UCSD-AML1 (cell line): ENCODE measurements around the gene MICAL2.
A peak's percentile ranks its signal among the peaks of the same experiment; 100 is the strongest.

ENCODE experiments used
- DNase-seq: peaks from one replicate; lab custom pipeline; 2025; ENCODE audit not compliant: unreplicated experiment; lab: John Stamatoyannopoulos, UW

Gene MICAL2

DNA sequence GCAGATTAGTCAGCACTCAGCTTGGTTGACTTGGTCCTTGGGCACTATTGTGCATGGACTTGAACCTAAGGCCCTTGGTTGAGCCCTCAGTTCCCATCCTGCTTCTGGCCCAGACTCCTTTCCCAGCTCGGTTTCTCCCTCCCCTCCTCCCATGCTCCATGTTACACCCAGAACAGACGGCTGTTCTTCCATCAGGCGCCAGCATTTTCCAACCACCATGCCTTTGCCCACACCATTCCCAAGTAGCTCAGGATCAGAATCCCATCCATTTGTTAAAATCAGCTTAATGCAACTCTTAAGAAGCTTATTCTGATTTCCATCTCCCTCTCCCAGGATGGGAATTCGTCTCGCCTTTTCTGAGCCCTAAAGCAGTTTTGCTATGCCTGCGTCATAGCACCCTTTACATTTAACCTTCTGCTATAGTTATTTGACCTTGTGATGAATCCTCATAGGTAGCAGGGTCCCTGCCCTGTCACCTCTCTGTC is 110.7 kb downstream of the MICAL2 start:
- DNase-seq = no peak

DNA sequence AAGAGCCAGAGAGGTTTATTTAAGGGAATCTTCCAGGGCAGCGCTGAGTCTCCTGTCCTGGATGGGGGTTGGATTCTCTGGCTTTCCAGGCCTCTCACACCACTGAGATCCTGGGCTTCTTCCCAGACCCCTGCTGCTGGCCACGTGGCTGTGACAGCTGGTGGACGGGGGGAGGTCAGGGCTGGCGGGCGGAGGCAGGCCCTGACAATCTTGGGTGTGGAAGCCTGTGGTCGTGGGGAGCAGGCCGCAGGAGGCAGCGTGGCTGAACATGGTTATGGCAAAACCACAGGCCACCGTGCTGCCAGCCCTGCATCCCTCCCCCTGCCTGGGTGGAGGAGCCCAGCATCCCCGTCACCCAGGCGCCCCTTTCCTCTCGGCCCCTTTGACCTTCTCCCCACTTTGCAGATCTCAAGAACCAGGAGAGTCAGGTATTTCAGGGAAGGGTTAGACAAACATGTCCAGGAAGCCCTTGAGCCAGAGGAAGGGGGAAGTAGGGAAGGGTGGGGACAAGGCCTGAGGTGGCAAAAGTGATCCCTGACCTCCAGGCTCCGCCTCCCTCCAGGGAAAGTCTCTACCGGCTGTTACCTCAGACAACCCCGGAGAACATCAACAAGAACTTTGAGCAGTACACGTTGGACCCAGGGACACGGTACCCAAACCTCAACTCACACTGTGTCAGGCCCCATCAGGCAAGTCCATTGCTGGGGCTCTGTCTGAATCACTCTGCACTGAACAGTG is 111.8 kb downstream of the MICAL2 start:
- DNase-seq = peak; percentile 43

DNA sequence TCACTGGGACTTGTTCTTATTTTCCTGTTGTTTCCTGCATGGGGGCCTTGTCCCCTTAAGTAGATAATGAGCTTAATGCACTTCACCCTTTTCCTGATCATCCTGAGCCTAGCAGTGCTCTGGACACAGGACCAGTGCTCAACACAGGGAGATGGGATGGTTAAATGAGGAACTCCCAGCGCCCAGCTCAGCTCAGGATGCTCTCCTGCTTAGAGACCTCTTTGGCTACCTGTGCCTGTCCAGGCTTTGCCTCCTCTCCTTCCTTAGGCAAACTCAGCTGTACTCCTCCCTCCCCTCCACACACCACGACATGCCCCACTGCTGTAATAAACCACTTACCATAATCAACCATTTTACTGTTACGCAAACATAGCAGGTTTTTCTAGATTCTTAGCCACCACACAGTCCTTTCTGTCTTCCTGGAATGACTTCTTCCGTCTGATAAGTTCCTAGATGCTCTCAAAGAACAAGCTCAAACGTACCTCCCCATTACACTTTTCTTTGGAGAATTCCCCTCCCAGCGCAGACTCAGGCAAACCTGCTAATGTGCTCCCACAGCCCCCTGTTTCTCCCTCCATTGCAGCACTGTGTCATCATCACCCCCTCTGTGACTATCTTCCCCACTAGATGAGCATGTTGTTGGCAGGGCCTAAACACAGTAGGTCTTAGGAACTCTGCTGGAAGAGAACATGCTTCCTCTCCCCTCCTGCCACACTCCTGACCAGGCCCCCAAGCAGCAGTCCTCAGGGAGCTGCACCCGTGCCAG is 113.6 kb downstream of the MICAL2 start:
- peak; percentile 30 for DNase-seq

DNA sequence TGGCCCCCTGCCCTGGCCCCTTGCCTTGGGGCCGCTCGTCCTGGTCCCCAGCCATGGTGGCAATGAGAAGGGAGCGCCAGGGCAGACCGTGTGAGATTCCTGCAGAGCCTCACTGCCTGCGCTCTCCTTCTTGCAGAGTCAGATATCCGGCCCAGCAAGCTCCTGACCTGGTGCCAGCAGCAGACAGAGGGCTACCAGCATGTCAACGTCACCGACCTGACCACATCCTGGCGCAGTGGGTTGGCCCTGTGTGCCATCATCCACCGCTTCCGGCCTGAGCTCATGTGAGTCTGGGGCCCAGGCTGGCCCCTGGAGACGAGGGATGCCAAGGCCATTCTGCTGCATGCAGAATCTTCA is 114.1 kb downstream of the MICAL2 start:
- DNase-seq = peak; percentile 95

DNA sequence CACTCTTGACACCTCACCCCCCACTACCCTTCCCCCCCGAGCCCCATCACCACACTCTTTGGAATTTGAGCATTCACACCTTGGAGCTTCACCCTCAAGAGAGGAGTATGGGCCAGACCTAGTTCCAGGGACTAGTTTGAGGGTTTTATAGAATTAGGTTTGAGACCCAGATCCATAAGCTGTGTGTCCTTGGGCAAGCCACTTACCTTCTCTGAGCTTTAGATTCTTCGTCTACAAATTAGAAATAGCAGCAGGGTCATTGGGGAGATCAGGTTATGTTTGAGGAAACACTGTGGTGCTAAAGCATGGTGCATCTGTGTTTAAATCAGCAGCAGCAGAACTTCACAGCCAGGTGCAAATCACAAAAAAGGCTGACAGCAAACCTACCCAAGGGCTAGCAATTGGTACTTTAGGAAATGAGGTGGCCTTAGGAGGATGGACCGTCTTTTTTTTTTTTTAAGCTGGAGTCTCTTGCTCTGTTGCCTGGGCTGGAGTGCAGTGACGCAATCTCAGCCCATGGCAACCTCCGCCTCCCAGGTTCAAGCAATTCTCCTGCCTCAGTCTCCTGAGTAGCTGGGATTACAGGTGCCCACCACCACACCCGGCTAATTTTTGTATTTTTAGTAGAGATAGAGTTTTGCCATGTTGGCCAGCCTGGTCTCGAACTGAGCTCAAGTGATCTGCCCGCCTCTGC is 114.8 kb downstream of the MICAL2 start:
- DNase-seq = no peak

DNA sequence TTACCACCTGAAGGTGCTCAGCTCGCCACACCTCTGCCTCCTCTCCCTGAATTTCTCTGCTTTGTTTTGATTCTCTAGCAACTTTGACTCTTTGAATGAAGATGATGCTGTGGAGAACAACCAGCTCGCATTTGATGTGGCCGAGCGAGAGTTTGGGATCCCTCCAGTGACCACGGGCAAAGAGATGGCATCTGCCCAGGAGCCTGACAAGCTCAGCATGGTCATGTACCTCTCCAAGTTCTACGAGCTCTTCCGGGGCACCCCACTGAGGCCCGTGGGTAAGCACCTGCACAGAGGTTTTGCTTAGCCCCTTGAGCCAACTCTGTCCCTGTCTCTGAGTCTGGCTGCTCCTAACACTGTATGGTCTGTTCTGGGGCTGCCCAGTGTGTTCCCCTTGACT is 115.7 kb downstream of the MICAL2 start:
- no peak for DNase-seq

DNA sequence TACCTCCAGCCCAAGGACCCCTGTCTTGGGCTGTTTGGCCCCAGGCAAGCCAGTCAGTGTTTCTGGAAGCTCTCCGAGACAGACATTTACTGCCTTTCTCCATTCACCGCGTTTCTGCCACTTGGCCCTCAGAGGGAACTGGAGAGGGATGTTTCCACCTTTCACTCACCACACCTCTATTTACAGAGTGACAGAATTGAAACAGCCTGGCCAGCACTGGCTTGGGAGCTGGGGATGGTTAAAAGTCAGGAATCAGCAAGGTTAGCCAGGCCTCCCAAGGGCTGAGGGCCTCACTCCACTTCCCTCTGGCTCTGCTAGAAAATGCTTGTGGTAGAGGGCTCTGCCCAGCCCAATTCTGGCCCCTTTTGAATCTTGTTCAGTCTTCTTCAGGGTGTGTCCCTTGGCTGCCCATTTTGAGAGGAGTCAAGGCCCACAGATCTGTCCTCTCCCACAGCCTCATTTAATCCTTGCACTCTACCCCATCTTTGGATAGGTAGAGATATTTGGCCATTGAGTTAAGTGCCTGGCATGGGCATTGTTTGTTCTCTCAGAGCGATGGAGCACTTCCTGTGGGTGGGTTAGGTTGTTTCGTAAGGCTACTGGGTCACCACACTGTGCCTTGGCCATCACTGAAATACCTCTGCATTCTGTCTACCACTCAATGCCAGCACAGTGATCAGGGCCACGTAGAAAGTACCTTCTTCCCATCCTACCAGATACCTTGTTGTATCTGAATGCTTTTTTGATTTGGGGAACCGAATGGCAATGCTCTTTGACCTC is 119.2 kb downstream of the MICAL2 start:
- no peak for DNase-seq

DNA sequence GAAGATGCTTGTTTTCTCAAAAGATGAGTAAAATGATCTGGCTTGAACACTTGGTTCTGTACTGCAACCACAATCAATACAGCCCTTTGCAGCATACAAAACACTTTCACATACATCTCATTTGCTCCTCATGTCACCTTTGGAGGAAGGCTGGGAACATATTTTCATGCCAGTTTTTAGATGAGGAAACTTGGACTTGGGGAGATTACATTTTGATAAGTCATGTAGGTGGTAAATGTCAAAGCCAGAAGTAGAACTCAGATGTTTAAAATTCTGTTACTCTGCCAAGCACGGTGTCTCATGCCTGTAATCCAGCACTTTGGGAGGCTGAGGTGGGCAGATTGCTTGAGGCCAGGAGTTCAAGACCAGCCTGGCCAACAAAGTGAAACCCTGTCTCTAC is 121.8 kb downstream of the MICAL2 start:
- DNase-seq = no peak

DNA sequence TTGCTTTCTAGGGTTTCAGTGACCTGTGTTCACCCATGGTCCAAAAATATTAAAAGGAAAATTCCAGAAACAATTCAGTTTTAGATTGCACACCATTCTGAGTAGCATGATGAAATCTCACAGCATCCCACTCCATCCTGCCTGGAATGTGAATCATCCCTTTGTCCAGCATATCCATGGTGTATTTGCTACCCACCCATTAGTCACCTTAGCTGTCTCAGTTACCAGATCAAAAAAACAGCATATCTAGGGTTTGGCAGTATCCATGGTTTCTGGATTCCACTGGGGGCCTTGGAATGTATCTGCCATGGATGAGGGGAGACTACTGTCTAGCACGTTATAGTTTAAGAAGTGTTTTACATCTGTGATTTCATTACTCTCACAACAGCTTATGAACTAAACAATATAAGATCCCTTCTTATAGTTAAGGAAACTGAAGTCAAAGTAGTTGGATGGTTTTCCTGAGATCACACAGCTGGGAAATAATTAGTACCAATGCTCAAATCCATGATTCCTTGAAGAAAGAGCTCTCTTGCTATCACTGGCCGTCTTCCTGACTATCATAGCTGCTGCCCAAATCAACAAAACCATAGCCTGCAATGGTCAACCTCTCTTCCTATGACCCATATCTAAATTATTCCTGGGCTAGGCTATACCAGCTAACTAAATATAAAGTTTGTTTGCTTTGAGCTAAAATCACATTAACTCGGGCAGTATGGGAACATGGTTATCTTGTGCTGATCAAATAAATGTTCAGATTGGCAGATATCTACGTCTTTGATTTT is 122.6 kb downstream of the MICAL2 start:
- no peak for DNase-seq

DNA sequence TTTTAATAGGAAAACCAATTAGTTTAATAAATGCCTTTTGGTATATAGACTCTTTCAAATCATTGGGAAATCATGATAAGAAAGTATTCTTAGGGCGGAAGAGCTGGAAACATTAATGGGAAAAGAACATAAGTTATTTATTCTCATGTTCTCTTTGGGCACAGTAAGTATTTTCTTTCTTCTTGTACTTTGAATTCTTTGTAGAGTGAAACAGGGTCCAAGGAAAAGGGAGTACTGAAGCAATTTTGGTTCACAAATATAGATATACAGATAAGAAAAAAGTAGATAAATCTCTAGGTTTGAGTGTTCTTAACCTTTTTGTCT is 123.2 kb downstream of the MICAL2 start:
- no peak for DNase-seq

DNA sequence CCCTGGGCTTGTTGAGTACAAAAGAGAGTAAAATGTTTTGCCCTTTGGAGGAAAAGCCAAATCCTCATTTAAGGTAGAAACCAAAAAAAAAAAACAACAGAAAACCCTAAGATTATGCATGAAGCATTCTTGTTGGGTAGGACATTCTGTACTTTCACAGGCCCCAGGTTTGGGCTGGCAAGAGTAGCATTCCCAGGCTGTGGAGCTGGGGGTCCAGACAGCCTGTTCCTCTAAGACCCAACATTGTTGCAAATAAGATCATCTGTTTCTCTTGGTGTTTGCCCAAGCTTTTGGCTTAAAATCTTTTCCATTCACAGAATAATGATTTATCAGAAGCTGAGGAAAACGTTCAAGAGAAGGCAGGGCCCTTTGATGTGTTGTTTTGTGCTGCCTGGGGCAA is 123.8 kb downstream of the MICAL2 start:
- DNase-seq = no peak

DNA sequence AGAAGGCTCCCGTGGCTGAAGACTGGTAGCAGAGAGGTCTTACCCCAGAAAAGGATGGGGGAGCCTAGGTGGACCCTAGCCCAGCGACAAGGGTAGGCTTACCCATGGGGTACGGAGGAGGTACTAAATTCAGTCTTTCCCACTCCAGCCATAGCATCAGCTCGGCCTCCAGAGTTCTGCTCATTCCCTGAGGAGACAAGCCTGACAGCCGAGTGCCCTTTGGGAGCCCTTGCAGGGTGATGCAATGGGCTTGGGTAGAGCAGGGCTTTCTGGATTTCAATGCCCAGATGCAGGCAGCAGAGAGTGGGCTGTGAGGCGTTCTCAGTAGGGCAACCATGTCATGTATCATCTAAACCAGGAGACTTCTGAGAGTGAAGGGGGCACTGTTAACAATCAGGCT is 124.7 kb downstream of the MICAL2 start:
- DNase-seq = no peak

DNA sequence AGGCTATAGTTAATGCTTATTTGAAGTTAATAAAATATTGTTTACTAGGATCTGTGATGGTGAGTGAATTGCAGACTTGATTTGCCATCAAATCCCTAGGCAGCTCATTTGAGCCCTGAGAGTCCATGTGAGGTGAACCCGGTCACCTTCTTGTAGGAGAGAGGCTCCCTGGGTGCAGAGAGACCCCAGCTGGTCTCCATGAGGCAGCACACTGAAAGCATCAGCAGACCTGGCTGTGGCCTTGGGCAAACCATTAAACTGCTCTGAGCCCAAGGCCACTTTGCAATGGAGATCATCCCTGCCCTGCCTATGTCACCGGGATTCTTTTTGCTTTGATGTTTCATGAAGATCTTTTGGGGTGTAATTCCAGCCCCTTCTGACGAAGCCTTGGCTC is 125.2 kb downstream of the MICAL2 start:
- peak; percentile 71 for DNase-seq

DNA sequence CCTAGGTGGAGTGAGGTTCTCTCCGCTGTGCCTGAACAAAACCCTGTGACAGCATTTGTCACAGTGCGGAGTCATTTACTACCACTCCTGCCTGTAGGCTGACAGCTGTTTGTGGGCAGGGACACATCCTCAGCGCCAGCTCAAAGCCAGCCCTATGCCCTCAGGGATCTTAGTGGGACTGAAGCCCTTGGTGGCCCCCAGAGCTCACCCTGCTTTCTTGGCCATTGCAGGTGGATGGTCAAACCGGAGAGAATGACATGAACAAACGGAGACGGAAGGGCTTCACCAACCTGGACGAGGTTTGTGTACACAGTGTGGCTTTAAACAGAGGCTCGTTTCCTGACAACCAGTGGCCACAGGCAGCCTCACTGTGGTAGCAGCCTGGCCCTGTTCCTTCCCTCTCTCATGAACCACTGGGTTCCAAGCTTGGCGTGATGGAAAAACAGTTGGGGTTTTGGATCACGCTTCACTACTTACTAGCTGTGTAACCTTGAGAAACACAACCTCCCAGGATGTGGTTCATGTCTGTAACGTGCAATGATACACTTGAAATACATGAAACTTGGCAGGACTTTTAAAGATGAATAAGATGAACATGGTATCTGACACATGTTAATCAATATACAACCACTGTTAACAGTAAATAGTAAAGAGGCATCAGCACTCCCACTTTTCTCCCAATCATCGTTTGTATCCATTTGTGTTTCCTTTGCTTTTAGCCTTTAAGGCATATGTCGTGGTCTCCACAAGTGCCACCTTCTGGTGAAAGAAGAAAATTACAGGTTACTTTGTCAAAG is 125.8 kb downstream of the MICAL2 start:
- DNase-seq = peak; percentile 76

DNA sequence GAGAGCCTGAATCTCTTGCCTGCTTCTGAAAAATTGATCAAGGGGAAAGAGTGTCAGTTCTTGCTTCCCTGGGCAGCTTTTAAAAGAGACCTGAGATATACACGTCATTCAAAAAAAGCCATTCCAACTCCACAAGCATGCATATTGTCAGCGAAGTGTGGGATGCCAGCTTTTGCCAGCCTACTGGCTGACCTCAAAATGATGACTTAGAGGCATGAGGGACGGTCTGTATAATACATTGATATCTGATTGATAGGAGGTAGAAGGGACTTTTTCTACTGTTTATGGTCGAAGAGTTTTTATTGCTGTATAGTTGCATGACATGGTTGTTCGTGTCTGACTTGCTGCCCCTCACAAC is 126.3 kb downstream of the MICAL2 start:
- DNase-seq = no peak

DNA sequence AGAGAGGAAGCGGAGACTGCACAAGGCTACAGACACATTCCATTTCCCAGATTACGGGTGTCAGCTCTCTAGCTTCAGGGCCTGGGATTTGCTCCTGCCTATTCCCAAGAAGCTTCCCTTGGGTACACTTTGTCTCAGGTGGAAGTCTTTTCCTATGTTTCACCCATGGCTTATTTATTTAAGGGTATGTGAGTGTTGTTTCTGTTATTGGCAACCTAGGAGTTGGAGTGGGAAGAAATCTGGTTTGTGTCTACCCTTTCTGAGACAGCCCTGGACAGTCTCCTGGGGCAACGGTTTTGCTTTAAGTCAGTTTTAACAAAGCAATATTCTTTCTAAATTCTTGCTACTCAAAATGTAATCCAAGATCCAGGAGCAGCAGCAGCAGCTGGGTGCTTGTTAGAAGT is 127.0 kb downstream of the MICAL2 start:
- DNase-seq = no peak

DNA sequence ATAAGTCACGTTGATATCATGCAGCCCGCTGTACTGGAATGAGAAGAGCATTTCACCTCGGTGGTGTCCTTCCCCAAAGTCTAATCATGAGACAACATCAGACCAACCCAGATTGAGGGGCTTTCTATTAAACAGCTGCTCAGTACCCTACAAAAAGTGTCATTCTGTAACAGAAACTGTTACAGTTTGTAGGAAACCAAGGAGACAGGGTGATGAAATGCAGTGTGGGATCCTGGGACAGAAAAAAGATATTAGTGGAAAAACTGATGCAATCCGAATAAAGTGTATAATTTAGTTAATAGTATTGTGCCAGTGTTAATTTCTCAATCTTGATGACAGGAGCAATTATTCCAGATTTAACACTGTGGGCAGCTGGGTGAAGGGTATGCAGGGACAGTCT is 128.0 kb downstream of the MICAL2 start:
- DNase-seq = no peak

DNA sequence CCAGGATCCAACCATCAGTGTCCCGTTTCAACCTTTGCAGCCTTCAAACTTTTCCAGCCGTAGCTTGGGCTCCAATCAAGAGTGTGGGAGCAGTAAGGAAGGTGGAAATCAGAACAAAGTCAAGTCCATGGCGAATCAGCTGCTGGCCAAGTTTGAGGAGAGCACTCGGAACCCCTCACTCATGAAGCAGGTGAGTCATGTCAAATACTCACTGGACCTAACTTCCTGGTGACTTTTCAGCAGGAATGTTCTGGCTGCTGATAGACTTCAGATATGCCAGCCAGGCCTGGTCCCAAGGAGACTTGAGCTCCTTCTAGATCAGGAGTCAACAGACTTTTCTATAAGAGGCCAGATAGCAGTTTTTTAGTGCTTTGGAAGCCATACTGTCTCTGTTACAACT is 129.0 kb downstream of the MICAL2 start:
- DNase-seq = no peak

DNA sequence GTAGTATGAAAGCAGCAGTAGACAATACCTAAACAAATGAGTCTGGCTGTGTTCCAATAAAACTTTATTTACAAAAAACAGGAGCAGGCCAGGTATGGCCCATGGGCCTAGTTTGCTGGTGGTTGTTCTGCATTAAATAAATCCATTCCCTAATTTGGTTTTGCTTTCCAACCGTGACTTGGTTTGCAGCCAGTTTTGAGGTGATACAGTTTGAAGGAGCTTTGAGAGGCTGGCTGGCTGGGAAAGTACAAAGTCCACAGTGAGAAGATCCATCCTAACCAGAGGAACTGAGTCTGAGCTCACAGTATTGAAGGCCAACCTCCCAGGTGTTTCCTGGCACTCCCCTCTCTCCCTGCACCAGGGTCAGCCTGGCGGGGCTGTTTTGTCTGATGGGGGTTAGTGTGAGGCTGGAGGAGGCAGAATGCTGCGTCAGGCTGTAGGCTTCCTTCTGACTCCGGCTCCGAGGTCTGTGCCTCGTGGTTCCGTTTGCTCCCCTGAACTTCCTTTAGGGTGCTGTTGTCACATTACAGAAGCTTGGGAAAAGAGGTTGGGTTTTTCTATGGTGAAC is 129.5 kb downstream of the MICAL2 start:
- DNase-seq = peak; percentile 81

DNA sequence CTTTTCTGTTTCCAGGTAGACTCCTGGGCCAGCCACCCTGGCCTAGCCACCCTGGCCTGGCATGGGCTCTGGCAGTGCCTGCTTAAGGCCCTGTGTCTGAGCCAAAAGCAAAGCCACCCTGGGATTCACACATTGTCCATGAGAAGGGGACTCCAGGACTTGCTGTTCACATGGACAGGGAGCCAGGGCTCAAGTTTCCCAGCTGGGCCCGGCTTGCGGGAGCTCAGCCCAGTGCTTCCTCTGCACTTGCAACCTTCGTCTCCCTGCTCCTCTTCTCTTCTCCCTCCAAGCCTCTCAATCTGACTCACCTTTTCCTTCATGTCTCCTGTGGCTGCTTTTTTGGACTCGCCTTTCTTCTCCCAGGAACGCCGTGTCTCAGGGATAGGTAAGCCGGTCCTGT is 130.3 kb downstream of the MICAL2 start:
- DNase-seq = no peak
